NOMO-1 treated with DMSO at 0.1 percent for 48 hours (cell line): ENCODE results near the gene RTN4RL1.

Source experiments
- DNase-seq: peaks from one replicate; lab custom pipeline; 2025; ENCODE audit not compliant: unreplicated experiment; lab: John Stamatoyannopoulos, UW

Gene RTN4RL1

DNA sequence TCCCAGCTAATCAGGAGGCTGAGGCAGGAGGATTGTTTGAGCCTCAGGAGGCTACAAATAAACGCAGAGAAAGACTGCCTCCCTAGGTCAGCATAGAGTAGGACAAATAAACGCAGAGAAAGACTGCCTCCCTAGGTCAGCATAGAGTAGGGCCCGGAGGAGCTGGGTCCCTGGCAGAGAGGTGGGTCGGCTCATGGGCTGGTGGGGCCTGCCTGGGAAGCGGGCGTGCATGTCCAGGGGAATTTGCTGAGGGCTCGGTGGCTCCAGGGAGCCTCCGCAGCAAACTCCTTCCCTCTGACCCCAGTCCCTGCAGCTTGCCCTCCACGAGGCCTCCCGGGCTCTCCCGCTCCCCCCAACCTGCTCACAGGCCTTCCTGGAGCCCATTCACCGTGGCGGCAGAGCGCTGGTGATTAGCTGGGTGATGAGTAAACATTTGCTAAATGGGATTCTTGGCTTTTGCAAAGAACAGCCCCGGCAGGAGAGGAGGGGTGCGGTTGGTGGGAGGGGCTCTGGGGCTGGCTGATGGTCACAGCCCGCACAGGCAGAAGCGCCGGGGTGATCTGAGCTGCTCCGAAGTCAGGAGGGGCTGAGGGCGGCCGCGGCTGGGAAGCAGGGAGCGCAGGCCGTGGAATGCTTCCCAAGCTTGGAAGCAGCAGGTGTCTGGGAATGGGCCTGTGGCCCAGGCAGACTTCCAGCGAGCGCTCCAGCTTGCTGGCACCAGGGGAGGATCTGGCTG is 93.1 kb downstream of the RTN4RL1 start:
- DNase-seq: no peak

DNA sequence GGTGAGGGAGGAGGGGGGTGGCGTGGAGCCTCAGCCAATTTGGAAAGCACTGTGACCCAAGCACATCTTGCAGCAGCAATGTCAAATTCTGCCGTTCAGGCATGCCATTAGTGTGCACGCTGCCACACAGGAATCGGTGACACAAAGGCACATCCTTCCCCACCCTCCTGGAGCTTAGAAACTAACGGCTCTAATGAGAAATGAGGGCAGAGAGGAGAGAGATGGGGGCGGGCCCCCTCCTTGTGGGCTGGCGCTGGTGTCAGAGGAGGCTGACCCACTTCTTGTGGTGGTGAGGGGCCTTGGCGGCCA is 94.8 kb downstream of the RTN4RL1 start:
- DNase-seq: no peak

DNA sequence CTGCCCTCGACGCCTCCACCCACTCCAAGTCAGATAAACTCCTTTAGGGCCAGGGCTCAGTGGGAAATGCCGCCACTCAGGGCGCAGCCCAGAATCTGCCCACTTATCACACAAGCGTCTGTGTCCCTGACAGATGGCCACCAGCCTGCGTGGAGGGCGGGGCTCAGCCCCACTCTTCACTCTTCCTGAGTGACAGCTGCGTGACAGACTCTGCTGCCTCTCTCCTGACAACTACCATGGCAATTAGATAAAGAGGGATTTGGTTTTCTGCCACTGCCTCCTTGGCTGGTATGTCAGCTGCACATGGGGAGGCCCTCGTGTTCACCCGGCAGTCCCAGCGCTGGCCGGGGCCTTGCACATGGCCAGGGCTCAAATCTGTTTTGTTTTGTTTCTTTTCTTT is 96.2 kb downstream of the RTN4RL1 start:
- no peak for DNase-seq

DNA sequence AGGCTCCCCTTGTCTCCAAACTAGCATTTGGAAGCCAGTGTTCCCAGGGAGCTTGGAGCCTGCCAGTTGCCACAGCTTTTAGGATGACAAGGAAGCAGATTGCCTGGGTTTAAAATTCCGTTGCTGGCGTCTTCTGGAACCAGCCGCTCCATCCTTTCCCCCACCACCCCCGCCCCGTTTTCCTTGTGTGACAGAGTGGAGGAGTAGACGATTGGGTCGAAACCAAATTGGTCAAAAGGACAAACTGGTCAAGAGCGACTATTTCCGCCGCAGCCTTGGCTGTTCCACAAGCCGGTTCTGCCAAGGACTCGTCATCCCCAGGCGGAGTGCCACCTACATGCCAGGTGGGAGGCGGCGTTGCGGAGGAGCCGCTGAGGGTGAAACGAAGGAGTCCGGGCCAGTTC is 104.2 kb downstream of the RTN4RL1 start:
- DNase-seq: no peak

DNA sequence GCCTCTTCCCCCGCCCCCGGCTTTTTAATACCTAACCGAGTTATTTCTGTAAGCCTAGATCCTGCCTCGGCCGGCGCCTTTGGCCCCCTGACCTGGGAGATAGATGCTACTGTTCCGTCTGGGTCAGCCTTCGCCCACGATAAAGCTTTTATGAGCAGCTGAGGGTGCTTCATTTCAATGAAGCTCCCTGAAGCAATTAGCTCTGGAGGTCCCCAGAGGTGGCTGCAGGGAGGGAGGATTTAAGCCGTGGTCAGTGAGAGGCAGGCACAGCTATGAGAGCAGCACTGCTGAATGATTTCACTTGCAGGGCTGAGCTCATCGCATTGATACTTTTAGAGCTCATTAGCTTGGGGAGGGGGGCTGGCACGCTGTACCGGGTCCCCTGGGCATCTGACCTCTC is 105.9 kb downstream of the RTN4RL1 start:
- no peak for DNase-seq

DNA sequence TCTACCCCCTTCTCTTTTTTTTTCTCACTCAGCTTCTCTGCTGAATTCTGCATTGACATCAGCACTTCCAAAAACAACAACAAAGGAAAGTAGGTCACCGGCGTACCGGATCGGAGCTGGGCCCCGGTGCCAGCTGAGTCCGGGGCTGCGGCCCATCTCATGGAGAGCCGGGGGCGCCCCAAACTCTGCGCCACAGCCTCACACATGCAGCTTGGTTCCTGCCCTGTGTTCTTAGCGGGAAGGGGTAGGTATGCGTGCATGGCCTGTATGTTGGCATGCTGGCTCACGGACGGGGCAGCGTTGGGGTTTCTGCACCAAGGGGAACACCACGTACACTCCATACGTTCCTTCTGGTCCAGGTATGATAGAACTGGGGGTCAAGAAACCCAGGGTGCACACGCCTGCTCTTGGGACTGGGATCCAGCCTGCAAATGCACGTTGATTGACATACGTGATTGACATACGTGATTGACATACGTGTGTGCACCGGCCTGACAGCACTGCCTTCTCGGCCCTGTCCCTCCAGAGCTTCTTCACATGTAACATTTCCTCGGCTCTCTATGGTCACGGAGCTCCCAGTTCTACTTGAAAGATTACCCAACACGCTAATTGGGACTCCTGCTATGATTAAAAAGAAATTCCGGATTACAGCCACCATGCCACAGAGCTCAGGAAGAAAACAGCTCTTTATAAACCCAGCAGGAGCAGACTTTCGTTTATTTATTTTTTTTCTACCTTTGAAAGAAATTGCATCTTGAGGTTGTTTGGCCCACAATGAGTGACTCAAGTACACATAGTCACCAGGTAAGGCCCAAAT is 106.6 kb downstream of the RTN4RL1 start:
- DNase-seq: no peak

DNA sequence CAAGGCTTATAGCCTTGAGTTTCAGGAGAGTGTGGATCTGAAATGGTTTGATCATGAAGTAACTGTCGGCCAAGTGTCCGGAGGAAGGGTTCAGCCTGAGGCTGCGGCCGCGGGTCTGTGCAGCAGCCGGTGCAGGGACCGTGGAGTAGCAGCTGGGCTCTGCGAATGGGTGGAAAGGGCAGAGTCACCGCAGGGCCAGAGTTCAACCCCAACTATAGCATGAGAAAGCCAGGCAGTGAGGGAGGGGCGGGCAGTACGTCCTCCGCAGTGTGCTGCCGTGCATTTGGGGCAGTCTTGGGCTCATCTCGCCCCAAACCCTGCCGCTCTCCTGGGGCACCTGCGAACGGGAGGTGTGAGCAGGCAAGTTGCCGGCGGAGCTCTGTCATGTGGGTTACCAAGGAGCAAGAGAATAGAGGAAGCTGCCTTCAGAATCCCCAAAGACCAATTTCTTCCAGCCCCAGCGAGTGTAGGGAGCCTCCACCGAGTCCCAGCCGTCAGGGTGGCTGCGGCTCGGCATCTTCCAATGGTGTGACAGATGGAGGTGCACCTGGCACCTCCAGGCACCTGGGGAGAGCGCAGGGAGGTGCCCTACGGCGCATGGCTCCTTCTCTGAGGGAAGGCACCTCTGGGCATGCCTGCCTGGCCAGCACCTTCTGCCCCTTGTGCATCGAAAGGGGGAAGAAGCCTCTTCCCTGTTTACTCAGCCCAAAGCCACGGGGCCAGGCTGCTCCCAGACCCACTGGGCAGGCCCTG is 108.0 kb downstream of the RTN4RL1 start:
- DNase-seq: no peak

DNA sequence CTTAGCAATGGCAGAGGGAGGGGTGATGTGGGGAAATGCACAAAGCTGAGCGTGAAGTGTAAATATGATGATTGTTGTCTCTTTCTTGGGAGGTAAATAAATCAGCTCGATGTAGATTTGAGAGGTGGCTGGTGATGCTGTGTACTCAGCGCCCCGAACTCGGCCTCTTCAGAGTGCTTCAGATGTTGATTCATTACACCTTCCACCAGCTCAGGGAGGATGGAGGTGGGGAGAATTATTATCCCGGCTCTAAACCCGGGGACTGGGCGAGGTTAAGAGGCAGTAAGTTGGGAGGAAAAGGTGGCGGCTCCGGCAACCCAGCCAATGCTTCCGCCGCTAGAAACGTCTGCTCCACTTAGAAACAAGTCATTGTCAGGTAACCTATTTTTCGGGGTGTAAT is 108.8 kb downstream of the RTN4RL1 start:
- DNase-seq: no peak

DNA sequence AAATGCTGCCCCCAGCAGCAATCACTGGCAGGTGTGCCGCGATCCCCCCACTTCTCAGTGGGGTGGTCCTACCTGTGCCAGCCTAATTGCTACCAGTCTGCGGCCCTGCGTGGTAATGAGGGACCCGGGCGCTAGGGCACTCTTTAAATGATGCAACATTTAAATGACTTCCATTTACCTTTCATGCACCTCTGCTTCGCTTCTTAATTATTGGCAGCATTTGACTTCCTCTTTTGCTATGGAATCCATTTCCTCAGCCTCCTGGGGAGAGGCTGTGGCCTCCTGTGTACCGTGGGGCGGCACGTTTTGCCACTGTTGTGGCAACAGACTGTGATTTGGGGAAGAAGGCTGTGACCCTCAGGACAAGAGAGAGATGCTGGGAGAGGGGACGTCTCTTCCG is 109.2 kb downstream of the RTN4RL1 start:
- peak; percentile 45 for DNase-seq

DNA sequence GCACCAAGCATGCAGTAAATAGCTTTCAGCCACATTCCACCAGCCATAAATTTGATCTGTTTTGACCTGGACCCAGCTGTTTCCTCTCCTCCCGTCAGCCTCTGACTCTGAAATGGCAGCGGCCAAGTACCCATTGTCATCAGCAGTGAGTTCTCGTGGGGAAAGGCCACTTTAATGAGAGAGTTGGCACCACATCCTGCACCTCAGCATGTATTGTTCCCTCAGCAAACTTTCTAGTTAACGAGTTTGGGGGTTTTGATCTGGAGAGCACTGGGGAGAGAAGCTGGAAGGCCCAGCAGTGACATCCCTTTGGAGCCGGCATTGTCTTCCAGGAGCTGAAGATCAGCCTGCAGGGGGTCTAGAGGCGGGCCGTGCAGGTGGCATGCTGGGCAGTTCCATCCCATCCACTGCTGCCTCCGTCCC is 110.5 kb downstream of the RTN4RL1 start:
- no peak for DNase-seq

DNA sequence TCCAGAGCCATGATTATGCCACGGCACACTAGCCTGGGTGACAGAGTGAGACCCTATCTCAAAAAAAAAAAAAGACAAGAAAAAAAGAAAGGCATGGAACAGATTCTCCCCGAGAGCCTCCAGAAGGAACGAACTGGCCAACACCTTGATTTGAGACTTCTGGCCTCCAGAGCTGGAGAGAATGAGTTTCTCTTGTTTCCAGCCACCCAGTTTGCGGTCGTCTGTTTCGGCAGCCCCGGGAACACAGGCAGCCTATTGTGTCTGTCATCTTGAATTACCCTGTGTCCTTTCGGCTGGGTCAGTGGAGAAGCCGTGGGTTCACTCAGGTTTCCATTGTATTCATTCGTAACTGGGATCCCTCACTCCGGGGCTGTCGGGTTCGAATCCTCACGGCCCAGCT is 111.4 kb downstream of the RTN4RL1 start:
- DNase-seq: no peak

DNA sequence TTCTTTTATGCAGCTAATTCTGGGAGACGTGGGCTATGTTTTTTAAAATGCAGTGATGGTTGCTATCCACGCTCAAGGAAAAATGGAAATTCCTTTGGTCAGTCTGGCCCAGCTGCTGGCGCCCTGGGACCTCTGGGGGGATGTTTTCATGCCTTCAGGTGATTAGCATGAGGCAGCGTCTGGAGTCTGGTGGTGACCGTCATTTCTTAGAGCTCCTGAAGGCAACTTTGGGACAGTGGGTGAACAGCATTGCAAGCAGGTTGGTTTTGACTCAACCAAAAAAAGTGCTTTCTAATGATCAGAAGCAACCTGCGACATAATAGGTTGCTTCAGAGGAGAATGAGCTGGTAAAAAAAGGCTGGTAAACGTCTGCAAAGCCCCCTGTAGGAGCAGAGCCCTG is 113.0 kb downstream of the RTN4RL1 start:
- no peak for DNase-seq

DNA sequence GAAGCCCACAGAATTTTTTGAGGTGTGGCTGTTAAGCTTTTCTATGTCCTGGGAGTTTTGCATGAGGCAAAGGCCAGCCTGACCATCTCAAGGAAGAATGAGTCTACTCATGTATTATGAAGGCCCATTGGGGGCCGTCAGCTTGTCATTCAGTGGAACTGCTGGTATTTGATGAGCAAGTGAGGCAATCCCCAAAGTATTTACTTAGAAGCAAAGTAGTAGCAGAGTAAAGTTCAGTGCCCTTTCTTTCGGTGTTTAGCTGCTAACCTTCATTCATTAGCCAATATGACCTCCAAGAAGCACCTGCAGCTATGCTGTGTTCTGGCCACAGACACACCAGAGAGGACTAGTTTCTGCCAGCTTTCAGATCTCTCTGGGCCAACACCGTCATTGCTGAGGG is 115.1 kb downstream of the RTN4RL1 start:
- DNase-seq: no peak

DNA sequence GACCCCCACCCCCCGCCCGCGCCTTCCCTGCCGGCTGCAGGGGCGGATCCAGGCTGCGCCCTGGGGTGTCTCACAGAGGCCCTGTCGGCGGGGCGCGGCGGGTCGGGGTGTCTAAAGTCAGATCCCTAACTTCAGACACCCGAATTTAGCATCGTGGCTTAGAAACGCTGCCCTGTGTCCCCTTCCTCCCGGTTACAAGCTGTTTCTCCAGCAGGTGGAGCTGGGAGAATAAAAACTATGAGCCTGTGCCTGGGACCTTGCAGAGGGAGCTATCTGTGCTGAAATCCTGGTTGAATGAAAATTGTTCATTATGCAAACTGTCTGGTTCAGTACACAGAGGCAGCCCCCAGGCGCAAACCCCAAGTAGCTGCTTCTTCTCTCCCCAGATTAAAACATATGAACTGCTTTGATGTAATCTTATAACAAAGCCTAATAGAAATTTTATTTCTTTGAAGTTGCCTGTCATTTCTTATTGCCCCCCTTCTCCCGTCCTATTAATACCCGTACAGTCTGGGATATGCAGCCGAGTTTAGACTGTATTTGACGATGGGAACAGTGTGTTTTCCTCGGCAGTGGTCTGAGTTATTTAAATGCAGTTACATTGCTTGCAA is 116.3 kb downstream of the RTN4RL1 start:
- peak; percentile 63 for DNase-seq

DNA sequence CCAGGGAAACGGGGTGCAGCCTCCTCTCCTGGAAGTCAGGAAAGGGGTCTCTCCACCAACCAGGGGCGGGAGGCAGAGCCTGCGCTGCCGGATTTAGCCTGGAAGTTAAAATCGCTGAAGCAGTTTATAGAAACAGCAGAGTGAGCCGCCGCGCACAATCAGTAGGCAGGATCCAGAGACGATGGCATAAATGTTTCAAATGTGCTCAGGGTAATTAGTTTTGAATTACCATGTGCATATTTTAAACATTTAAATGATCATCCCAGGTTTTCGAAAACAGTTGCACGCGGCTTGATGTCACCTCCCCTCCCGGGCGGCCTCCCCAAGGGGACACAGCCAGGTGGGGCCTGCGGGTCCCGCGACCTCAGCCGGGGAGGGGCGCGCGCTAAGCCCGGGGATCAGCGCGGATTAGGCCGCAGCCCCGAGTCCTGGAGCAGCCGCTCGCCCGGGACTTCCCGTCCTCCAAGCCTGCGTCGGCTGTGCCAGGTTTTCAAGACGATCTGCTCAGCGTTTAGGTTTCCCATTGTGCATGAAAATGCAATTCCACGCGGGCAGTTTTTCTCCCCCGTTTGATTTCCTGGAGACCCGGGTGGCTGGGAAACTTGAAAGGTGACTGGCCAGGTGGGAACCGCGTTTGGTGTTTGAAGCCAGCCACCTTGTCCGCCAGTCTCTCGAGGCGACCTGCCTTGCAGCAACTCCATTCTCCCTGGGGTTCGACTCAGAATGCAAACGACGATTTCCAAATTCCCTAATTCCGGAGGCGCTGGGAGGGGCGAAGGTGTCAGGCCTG is 117.0 kb downstream of the RTN4RL1 start:
- DNase-seq: peak; percentile 5

DNA sequence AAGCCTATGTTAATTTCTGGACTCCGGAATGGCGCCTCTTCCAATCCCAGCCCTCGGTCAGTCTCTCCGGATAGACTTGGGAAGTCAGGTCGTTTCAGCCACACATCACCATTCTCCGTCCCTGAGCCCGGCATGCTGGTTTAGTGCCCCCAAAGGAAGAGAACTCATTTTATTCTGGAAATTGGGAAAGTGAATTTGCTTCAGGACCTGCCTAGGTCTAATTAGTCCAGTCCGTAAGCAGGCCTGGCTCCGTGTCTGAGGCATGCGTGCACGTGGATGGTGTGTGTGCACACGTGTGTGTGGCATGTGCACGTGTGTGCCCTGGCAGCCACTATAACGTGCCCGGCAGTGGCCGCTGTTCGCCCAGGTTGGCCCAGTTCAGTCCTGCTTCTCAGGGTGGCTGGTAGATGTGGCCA is 117.9 kb downstream of the RTN4RL1 start:
- DNase-seq: no peak

DNA sequence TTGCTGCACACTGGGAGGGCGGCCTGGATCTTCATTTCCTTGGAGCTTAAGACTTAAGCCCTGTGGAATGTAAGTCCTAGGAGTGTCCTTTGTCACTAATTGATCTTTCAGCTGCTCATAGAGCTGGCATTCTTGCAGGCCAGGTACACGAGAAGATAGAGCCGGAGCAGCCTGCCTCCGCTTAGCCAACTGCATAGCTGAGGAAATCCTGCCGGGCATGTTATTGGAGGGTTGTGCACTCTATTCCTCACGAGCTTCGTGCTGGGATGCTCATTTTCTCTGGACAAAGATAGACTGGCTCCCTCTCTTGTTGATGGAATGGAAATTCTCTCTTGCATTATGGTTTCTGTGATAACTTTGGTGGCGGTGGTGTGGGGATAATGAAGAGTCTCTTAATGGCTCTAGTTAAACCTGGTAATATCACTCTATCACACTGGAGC is 118.5 kb downstream of the RTN4RL1 start:
- no peak for DNase-seq

DNA sequence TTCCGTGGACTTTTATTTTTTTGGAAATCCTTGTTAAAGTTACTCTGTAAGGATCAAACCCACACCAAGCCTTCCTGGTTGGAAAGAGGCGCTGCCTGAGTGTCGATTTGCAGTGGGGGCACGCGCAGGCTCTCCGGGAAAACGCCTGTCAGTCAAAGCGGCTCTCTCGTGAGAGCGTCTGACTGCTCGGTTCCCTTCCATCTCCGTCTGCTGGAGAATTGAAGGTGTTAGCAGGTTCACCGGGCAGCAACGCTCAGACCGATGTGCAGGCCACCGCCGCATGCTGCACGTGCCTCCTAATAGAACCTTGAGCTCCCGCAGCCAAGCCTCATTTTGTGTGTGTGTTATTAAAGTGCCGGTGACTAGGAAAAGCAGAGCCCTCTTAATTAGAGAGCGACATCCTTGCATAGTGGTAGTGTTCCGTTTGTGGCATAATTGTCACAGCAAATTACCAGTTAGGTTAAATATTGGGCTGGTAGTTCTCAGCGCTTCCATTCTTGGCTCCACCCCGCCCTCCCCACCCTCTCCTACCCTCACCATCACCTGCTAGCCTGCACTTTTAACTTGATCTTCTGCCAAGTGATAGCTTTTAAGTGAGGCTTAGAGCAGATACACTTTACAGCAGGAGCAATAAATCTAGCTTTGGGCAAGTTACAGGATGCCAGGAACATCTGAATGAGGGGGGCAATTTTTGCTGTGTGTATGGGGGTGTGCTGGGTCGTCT is 119.8 kb downstream of the RTN4RL1 start:
- DNase-seq: no peak

DNA sequence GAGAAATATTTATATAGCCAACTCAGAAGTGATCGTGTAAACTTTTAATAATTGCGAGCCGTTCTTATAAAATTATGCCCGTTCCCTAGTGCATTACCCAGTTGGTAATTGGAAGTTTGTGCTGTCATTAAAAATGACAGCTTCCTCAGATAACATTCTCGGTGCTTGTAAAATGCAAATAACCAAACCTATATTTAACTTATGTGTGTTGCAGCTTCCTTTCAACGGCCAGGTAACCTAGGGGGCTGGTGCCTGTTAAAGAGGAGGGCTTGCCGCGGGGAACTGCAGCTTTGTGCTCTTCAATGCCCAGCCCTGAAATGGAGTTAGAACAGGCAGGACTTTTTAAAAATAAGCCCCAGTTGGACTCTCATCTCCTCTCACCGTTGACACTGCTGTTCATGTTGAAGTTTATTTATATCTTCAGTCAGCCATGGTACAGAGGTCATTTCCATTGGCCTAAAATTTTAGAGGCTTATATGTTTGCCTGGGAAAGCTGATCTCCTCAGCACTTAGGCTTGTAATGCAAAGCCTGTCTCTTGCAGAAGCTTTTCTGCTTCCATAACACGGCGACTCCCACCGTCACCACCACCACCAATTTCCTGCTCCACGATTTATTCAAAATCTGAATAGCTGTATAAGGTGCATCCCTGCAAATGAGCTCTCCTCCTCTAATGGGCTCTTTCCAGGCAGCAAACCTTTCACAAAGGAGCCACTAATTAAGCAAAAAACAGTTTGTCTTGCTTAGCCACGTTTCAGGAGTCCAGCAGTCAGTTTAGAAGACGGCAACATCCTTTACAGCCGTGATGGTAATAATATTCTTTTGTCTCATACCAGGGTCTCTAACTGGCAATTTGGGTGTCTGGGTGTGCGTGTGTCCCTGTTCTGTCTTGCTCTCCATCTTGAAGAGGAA is 120.6 kb downstream of the RTN4RL1 start:
- DNase-seq: no peak
